K562 (cell line): ENCODE measurements around the gene CEACAM18. TPM values are rescaled to one million over a fixed set of nuclear protein-coding genes. Genes with fewer than 3 reads are reported as not detected.

Source experiments
- ERF ChIP-seq: fragments of 450-650 bp; formaldehyde crosslinking; IDR thresholded peaks from 2 replicates; pipeline ENCODE4 v1.4.0; 2020; ENCODE audit warnings: mild to moderate bottlenecking, mixed read lengths
- FOXM1 ChIP-seq, 2 experiments: fragments of 450-650 bp in 1 of 2; sonication (generic) in 1 of 2; formaldehyde crosslinking in 1 of 2; IDR thresholded peaks; 2 replicates each; pipeline versions ENCODE4 v1.6.1 to v1.9.0; 2017 to 2022; ENCODE audit warnings: low read depth in 2 of 2, mild to moderate bottlenecking in 2 of 2, missing genetic modification reagents in 1 of 2, moderate library complexity in 1 of 2
- JUNB ChIP-seq: fragments of 450-650 bp; formaldehyde crosslinking; conservative IDR thresholded peaks from 2 replicates; pipeline ENCODE4 v1.4.0; 2020; ENCODE audit warnings: mild to moderate bottlenecking
- MYC ChIP-seq, 2 experiments: fragments of 250-450 bp in 1 of 2; sonication (Bioruptor Pico) in 1 of 2; IDR thresholded peaks; 2 replicates each; pipeline versions ENCODE4 v1.5.1 to v1.6.1; 2012 to 2021; ENCODE audit warnings: low read depth in 2 of 2, borderline replicate concordance in 1 of 2, improper control_type of control experiment in 1 of 2, low read length in 1 of 2, mild to moderate bottlenecking in 1 of 2, moderate library complexity in 1 of 2
- OTX1 ChIP-seq: fragments of 450-650 bp; formaldehyde crosslinking; IDR thresholded peaks from 2 replicates; pipeline ENCODE4 v1.4.0; 2022; ENCODE audit warnings: mild to moderate bottlenecking
- PHTF2 ChIP-seq: fragments of 250-450 bp; sonication (Bioruptor Pico); IDR thresholded peaks from 2 replicates; pipeline ENCODE4 v1.5.0; 2021; ENCODE audit warnings: mild to moderate bottlenecking
- POLR2AphosphoS5 ChIP-seq: IDR thresholded peaks from 2 replicates; pipeline ENCODE4 v1.6.1; 2011; ENCODE audit warnings: mild to moderate bottlenecking, low read depth, low read length, moderate library complexity; ENCODE audit not compliant: control insufficient read depth, insufficient read depth
- POLR3G ChIP-seq: IDR thresholded peaks from 2 replicates; pipeline ENCODE4 v1.6.1; 2011; ENCODE audit not compliant: insufficient read length, insufficient replicate concordance; ENCODE audit errors: extremely low read depth
- RBM39 ChIP-seq: fragments of 200-400 bp; formaldehyde crosslinking; optimal IDR thresholded peaks from 2 replicates; pipeline ENCODE3; 2018; ENCODE audit warnings: low read depth, low read length
- THRA ChIP-seq: fragments of 450-650 bp; IDR thresholded peaks from 2 replicates; pipeline ENCODE4 v1.6.1; 2017; ENCODE audit warnings: mild to moderate bottlenecking, moderate library complexity
- YY1 ChIP-seq, 3 experiments: IDR thresholded peaks; 2 replicates each; pipeline ENCODE4 v1.6.1; 2011; ENCODE audit warnings: low read length in 2 of 3, mild to moderate bottlenecking in 2 of 3, moderate library complexity in 2 of 3, borderline replicate concordance in 1 of 3, control low read depth in 1 of 3, low read depth in 1 of 3; ENCODE audit not compliant: insufficient read depth in 3 of 3, insufficient replicate concordance in 2 of 3, control insufficient read depth in 1 of 3, insufficient read length in 1 of 3; ENCODE audit errors: extremely low read depth in 1 of 3
- ZNF24 ChIP-seq: fragments of 450-650 bp; IDR thresholded peaks from 2 replicates; pipeline ENCODE4 v1.6.1; 2016
- ZNF668 ChIP-seq: fragments of 250-450 bp; sonication (Bioruptor Pico); IDR thresholded peaks from 2 replicates; pipeline ENCODE4 v1.8.0; 2022; ENCODE audit warnings: mild to moderate bottlenecking, inconsistent platforms
- polyA plus RNA-seq, 8 experiments: library from polyadenylated mRNA; depleted of rRNA in 4 of 8; stranded (reverse) in 5 of 8; unstranded in 3 of 8; fragments of >200 nt; fragmentation: Nextera tagmentation in 2 of 8; fragmentation: Illumina TruSeq in 1 of 8; extraction: Ambion mirVana in 2 of 8; extraction: Trizol in 1 of 8; gene quantifications; 2 replicates each; pipeline versions ENCODE4 v1.2.1 to v1.2.3, GENCODE V29; 2011 to 2014; ENCODE audit warnings: inconsistent platforms in 1 of 8, missing spikeins in 1 of 8
- total RNA-seq, 7 experiments: library from RNA; depleted of rRNA in 6 of 7; stranded (reverse); fragments of >200 nt in 6 of 7; fragmentation: Illumina TruSeq in 2 of 7; extraction: Trizol in 2 of 7; gene quantifications; 2 replicates each; pipeline versions ENCODE4 v1.2.1 to v1.2.3, GENCODE V29; 2011 to 2021; ENCODE audit warnings: low replicate concordance in 1 of 7
- TF ChIP-seq, protein P1 (sequence below), 3 experiments: fragments of 200-800 bp in 1 of 3; fragments of 250-450 bp in 1 of 3; fragments of 450-650 bp in 1 of 3; sonication (Bioruptor Pico) in 1 of 3; sonication (Bioruptor generic) in 1 of 3; formaldehyde crosslinking in 1 of 3; IDR thresholded peaks; 2 replicates each; pipeline versions ENCODE4 v1.6.1 to v1.8.0; 2016 to 2022; ENCODE audit warnings: mild to moderate bottlenecking in 2 of 3, missing genetic modification characterization in 2 of 3, missing compliant biosample characterization in 1 of 3, moderate library complexity in 1 of 3
- TF ChIP-seq, protein P2 (sequence below): sonication (generic); formaldehyde crosslinking; IDR thresholded peaks from 2 replicates; pipeline ENCODE4 v1.8.0; 2023; ENCODE audit warnings: mild to moderate bottlenecking, missing genetic modification reagents
- TF ChIP-seq, protein P3 (sequence below): sonication (generic); formaldehyde crosslinking; IDR thresholded peaks from 2 replicates; pipeline ENCODE4 v1.8.0; 2022; ENCODE audit warnings: missing genetic modification reagents, mild to moderate bottlenecking, borderline replicate concordance
- TF ChIP-seq, protein P4 (sequence below): IDR thresholded peaks from 2 replicates; pipeline ENCODE4 v1.6.1; 2011; ENCODE audit not compliant: insufficient read length; ENCODE audit errors: extremely low read depth

CEACAM18 gene
- total and polyA plus RNA-seq, 9 of the 15 experiments (the other 6 are each of a cell fraction or from before 2014, with no cell fraction given): 0.08 to 0.24 (median 0.15) TPM; not detected in 3

- TF ChIP-seq THRA (no peak), POLR2AphosphoS5 (no peak), RBM39 (no peak), ZNF24 (no peak), OTX1 (no peak), JUNB (no peak), ERF (CRISPR knock-in tag) (no peak; the same call in 1 of the 2 replicates), FOXM1 (IDR thresholded peaks at IDR 0.05; ENCODE audit: low read depth) (no peak), FOXM1 (CRISPR knock-in tag; IDR thresholded peaks at IDR 0.05; ENCODE audit: low read depth) (no peak), MYC (IDR thresholded peaks at IDR 0.05; ENCODE audit: low read depth, low read length) (0 out of 2 replicates have a peak, but pooled peaks have one; percentile 36), MYC (CRISPR knock-in tag; IDR thresholded peaks at IDR 0.05; ENCODE audit: borderline replicate concordance, low read depth) (no peak), ZNF668 (CRISPR knock-in tag) (no peak), PHTF2 (CRISPR knock-in tag) (no peak), POLR3G (no peak), YY1 (IDR thresholded peaks at IDR 0.05; ENCODE audit: borderline replicate concordance in 1 of 3, control insufficient read depth in 1 of 3, extremely low read depth in 1 of 3, insufficient read depth in 3 of 3, insufficient read length in 1 of 3, insufficient replicate concordance in 2 of 3, low read depth in 1 of 3, low read length in 2 of 3) (no peak)
- TF ChIP-seq, protein P1, sequence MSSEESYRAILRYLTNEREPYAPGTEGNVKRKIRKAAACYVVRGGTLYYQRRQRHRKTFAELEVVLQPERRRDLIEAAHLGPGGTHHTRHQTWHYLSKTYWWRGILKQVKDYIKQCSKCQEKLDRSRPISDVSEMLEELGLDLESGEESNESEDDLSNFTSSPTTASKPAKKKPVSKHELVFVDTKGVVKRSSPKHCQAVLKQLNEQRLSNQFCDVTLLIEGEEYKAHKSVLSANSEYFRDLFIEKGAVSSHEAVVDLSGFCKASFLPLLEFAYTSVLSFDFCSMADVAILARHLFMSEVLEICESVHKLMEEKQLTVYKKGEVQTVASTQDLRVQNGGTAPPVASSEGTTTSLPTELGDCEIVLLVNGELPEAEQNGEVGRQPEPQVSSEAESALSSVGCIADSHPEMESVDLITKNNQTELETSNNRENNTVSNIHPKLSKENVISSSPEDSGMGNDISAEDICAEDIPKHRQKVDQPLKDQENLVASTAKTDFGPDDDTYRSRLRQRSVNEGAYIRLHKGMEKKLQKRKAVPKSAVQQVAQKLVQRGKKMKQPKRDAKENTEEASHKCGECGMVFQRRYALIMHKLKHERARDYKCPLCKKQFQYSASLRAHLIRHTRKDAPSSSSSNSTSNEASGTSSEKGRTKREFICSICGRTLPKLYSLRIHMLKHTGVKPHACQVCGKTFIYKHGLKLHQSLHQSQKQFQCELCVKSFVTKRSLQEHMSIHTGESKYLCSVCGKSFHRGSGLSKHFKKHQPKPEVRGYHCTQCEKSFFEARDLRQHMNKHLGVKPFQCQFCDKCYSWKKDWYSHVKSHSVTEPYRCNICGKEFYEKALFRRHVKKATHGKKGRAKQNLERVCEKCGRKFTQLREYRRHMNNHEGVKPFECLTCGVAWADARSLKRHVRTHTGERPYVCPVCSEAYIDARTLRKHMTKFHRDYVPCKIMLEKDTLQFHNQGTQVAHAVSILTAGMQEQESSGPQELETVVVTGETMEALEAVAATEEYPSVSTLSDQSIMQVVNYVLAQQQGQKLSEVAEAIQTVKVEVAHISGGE (CRISPR knock-in tag; IDR thresholded peaks at IDR 0.05): peak in 1 of 3 experiments; percentile 46; a peak in 1 of 6 replicates
- TF ChIP-seq, protein P2, sequence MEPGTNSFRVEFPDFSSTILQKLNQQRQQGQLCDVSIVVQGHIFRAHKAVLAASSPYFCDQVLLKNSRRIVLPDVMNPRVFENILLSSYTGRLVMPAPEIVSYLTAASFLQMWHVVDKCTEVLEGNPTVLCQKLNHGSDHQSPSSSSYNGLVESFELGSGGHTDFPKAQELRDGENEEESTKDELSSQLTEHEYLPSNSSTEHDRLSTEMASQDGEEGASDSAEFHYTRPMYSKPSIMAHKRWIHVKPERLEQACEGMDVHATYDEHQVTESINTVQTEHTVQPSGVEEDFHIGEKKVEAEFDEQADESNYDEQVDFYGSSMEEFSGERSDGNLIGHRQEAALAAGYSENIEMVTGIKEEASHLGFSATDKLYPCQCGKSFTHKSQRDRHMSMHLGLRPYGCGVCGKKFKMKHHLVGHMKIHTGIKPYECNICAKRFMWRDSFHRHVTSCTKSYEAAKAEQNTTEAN (CRISPR knock-in tag): no peak
- TF ChIP-seq, protein P3, sequence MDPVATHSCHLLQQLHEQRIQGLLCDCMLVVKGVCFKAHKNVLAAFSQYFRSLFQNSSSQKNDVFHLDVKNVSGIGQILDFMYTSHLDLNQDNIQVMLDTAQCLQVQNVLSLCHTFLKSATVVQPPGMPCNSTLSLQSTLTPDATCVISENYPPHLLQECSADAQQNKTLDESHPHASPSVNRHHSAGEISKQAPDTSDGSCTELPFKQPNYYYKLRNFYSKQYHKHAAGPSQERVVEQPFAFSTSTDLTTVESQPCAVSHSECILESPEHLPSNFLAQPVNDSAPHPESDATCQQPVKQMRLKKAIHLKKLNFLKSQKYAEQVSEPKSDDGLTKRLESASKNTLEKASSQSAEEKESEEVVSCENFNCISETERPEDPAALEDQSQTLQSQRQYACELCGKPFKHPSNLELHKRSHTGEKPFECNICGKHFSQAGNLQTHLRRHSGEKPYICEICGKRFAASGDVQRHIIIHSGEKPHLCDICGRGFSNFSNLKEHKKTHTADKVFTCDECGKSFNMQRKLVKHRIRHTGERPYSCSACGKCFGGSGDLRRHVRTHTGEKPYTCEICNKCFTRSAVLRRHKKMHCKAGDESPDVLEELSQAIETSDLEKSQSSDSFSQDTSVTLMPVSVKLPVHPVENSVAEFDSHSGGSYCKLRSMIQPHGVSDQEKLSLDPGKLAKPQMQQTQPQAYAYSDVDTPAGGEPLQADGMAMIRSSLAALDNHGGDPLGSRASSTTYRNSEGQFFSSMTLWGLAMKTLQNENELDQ: no peak
- TF ChIP-seq, protein P4, sequence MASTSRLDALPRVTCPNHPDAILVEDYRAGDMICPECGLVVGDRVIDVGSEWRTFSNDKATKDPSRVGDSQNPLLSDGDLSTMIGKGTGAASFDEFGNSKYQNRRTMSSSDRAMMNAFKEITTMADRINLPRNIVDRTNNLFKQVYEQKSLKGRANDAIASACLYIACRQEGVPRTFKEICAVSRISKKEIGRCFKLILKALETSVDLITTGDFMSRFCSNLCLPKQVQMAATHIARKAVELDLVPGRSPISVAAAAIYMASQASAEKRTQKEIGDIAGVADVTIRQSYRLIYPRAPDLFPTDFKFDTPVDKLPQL: no peak
Measured at GRCh38 chr19:51470966-51471365, 7.4 kb upstream of the CEACAM18 start (continued).
